K562 (cell line): Measurements from ENCODE around the gene ZNF500. TPM values are rescaled to one million over a fixed set of nuclear protein-coding genes. Genes with fewer than 3 reads are reported as not detected.

Experiments used
- ATAC-seq: fragments of 200-7000 bp; cut with Tn5 transposase; 3 replicates; pipeline ENCODE4 v1.9.1; 2020; ENCODE audit warnings: moderate library complexity
- BruUV-seq: library from RNA; stranded (reverse); fragments of 400-500 nt; replicated peaks from 2 replicates; lab custom pipeline; 2021; lab: Mats Ljungman, UMichigan
- CTCF ChIA-PET: fragments of 300-600 bp; formaldehyde crosslinking; extraction: SDS; loops from one replicate; lab custom pipeline; 2021; ENCODE audit warnings: low intra/inter-chr PET ratio; lab: Yijun Ruan, JAX
- POLR2A ChIA-PET: fragments of 300-600, 350-650 bp; sonication (Branson Sonifier 250); formaldehyde crosslinking; extraction: SDS; loops from one replicate; lab custom pipeline; 2021; ENCODE audit warnings: antibody characterized with exemption, inconsistent platforms; lab: Yijun Ruan, JAX
- DNase-seq, 4 experiments: peaks; one replicate each; pipeline versions ENCODE4 v3.0.0 to v3.0.0-alpha.2; 2011 to 2018; ENCODE audit warnings: low spot score in 3 of 4, mixed read lengths in 3 of 4; ENCODE audit errors: extremely low read depth in 1 of 4
- FAIRE-seq: peaks from 2 replicates; lab custom pipeline; 2011; peaks lifted over from hg19 to GRCh38; lab: Jason Lieb, UNC
- H2AFZ ChIP-seq: 2 replicates; pipeline ENCODE4 v1.6.0; 2011; ENCODE audit warnings: low read depth, low read length, control low read depth, inconsistent platforms
- H3K27ac ChIP-seq: fragments of 200-600 bp; 3 replicates; pipeline ENCODE4 v1.8.0; 2011; ENCODE audit warnings: low read depth, mild to moderate bottlenecking, control low read depth, inconsistent platforms, low read length, moderate library complexity, mixed read lengths; ENCODE audit errors: extremely low read depth
- H3K27me3 ChIP-seq, 2 experiments: fragments of 300-600 bp in 1 of 2; 2 replicates in 1 of 2; 3 replicates in 1 of 2; pipeline versions ENCODE4 v1.6.0 to v1.8.0; 2011; ENCODE audit warnings: inconsistent platforms in 2 of 2, low read length in 2 of 2, mild to moderate bottlenecking in 1 of 2, mixed read lengths in 1 of 2, moderate library complexity in 1 of 2; ENCODE audit not compliant: control insufficient read depth in 2 of 2, insufficient read depth in 2 of 2
- H3K36me3 ChIP-seq: fragments of 300-600 bp; 3 replicates; pipeline ENCODE4 v1.8.0; 2011; ENCODE audit warnings: mild to moderate bottlenecking, low read length, inconsistent platforms; ENCODE audit not compliant: control insufficient read depth, insufficient read depth
- H3K4me1 ChIP-seq, 2 experiments: fragments of 200-600 bp in 1 of 2; replicated peaks in 1 of 2; 2 replicates in 1 of 2; 3 replicates in 1 of 2; pipeline versions ENCODE4 v1.5.1 to v1.8.0; 2011; ENCODE audit warnings: inconsistent platforms in 2 of 2, low read length in 2 of 2, mild to moderate bottlenecking in 1 of 2, mixed read lengths in 1 of 2, moderate library complexity in 1 of 2; ENCODE audit not compliant: control insufficient read depth in 2 of 2, insufficient read depth in 2 of 2
- H3K4me2 ChIP-seq: 2 replicates; pipeline ENCODE4 v1.6.1; 2011; ENCODE audit warnings: low read length, control low read depth, inconsistent platforms, mixed read lengths; ENCODE audit not compliant: insufficient read depth
- H3K4me3 ChIP-seq: fragments of 200-600 bp; sonication (generic), shearing (Covaris generic); 2 replicates; pipeline ENCODE4 v1.5.1; 2016; ENCODE audit warnings: control low read depth, inconsistent platforms
- H3K79me2 ChIP-seq: fragments of 200-600 bp; 3 replicates; pipeline ENCODE4 v1.8.0; 2011; ENCODE audit warnings: low read length, inconsistent platforms; ENCODE audit not compliant: control insufficient read depth, insufficient read depth
- H3K9ac ChIP-seq, 2 experiments: 2 replicates each; pipeline versions ENCODE4 v1.6.0 to v1.6.1; 2011; ENCODE audit warnings: low read depth in 2 of 2, low read length in 2 of 2, control low read depth in 1 of 2, inconsistent platforms in 1 of 2, mild to moderate bottlenecking in 1 of 2, mixed read lengths in 1 of 2; ENCODE audit not compliant: insufficient read depth in 1 of 2
- H3K9me1 ChIP-seq: one replicate; pipeline ENCODE4 v1.6.0; 2011; ENCODE audit warnings: inconsistent platforms, mild to moderate bottlenecking, low read length, moderate library complexity; ENCODE audit not compliant: control insufficient read depth, insufficient read depth
- H3K9me3 ChIP-seq: replicated peaks from 2 replicates; pipeline ENCODE4 v1.5.1; 2011; ENCODE audit warnings: low read depth, low read length, inconsistent platforms; ENCODE audit not compliant: control insufficient read depth, insufficient read depth
- H4K20me1 ChIP-seq: replicated peaks from 2 replicates; pipeline ENCODE4 v1.6.1; 2011; ENCODE audit warnings: low read length, inconsistent platforms, mixed read lengths; ENCODE audit not compliant: control insufficient read depth, insufficient read depth
- C11orf30 ChIP-seq: fragments of 450-650 bp; IDR thresholded peaks from 2 replicates; pipeline ENCODE4 v1.6.1; 2016; ENCODE audit warnings: low read depth, mild to moderate bottlenecking
- CHD1 ChIP-seq: fragments of 200-600 bp; sonication (generic); IDR thresholded peaks from one replicate; pipeline ENCODE4 v1.6.1; 2012; ENCODE audit warnings: mild to moderate bottlenecking, moderate library complexity, low read length, inconsistent platforms
- CREB1 ChIP-seq, 2 experiments: sonication (generic) in 1 of 2; formaldehyde crosslinking in 1 of 2; IDR thresholded peaks; 2 replicates each; pipeline versions ENCODE4 v1.6.1 to v1.8.0; 2012 to 2022; ENCODE audit warnings: inconsistent platforms in 1 of 2, mild to moderate bottlenecking in 1 of 2, missing genetic modification reagents in 1 of 2, moderate library complexity in 1 of 2
- CTBP1 ChIP-seq: fragments of 450-650 bp; IDR thresholded peaks from 2 replicates; pipeline ENCODE4 v1.6.1; 2016; ENCODE audit warnings: borderline replicate concordance
- FOXK1 ChIP-seq: sonication (generic); formaldehyde crosslinking; IDR thresholded peaks from 2 replicates; pipeline ENCODE4 v1.8.0; 2022; ENCODE audit warnings: missing genetic modification reagents, mild to moderate bottlenecking, borderline replicate concordance
- KAT8 ChIP-seq: fragments of 450-650 bp; IDR thresholded peaks from 2 replicates; pipeline ENCODE4 v1.6.1; 2016; ENCODE audit warnings: low read depth, mild to moderate bottlenecking
- MAFF ChIP-seq: IDR thresholded peaks from 2 replicates; pipeline ENCODE4 v1.6.1; 2012; ENCODE audit warnings: low read length, improper control_type of control experiment
- MAFG ChIP-seq: fragments of 450-650 bp; conservative IDR thresholded peaks from 2 replicates; pipeline ENCODE4 v1.6.1; 2016; ENCODE audit warnings: missing genetic modification characterization, missing compliant biosample characterization
- MYC ChIP-seq, 2 experiments: fragments of 250-450 bp in 1 of 2; sonication (Bioruptor Pico) in 1 of 2; IDR thresholded peaks; 2 replicates each; pipeline versions ENCODE4 v1.5.1 to v1.6.1; 2012 to 2021; ENCODE audit warnings: low read depth in 2 of 2, borderline replicate concordance in 1 of 2, improper control_type of control experiment in 1 of 2, low read length in 1 of 2, mild to moderate bottlenecking in 1 of 2, moderate library complexity in 1 of 2
- PHTF2 ChIP-seq: fragments of 250-450 bp; sonication (Bioruptor Pico); IDR thresholded peaks from 2 replicates; pipeline ENCODE4 v1.5.0; 2021; ENCODE audit warnings: mild to moderate bottlenecking
- PPARD ChIP-seq: fragments of 250-450 bp; sonication (Bioruptor Pico); IDR thresholded peaks from 2 replicates; pipeline ENCODE4 v1.8.0; 2022; ENCODE audit warnings: inconsistent platforms, mild to moderate bottlenecking, moderate library complexity
- PTRF ChIP-seq: fragments of 450-650 bp; IDR thresholded peaks from 2 replicates; pipeline ENCODE4 v1.6.1; 2016; ENCODE audit warnings: mild to moderate bottlenecking, missing genetic modification characterization, missing compliant biosample characterization
- SMARCA4 ChIP-seq: fragments of 450-650 bp; IDR thresholded peaks from 2 replicates; pipeline ENCODE4 v1.6.1; 2016
- ZNF316 ChIP-seq: fragments of 450-650 bp; IDR thresholded peaks from 2 replicates; pipeline ENCODE4 v1.6.1; 2016
- ZNF717 ChIP-seq: fragments of 250-450 bp; sonication (Bioruptor Pico); IDR thresholded peaks from 2 replicates; pipeline ENCODE4 v1.5.0; 2021
- WGBS: fragments of 100-300 bp; shearing (Covaris generic); methylation state at CpG from one replicate; pipeline ENCODE4 v1.1.6; 2016; ENCODE audit warnings: low coverage, mixed read lengths; ENCODE audit not compliant: insufficient coverage; ENCODE audit errors: missing lambda C conversion rate; 5-methylcytosine and 5-hydroxymethylcytosine counted together
- in situ Hi-C: fragments of 300-500 bp; cut with MboI; formaldehyde crosslinking; loops from 4 replicates; pipeline ENCODE4 v1.15.0; 2018; ENCODE audit warnings: inconsistent platforms, mixed read lengths
- intact Hi-C: fragments of 100-400 bp; cut with micrococcal nuclease; formaldehyde crosslinking; loops from 2 replicates; pipeline ENCODE4 v1.14.2; 2022
- polyA plus RNA-seq, 8 experiments: library from polyadenylated mRNA; depleted of rRNA in 4 of 8; stranded (reverse) in 5 of 8; unstranded in 3 of 8; fragments of >200 nt; fragmentation: Nextera tagmentation in 2 of 8; fragmentation: Illumina TruSeq in 1 of 8; extraction: Ambion mirVana in 2 of 8; extraction: Trizol in 1 of 8; gene quantifications; 2 replicates each; pipeline versions ENCODE4 v1.2.1 to v1.2.3, GENCODE V29; 2011 to 2014; ENCODE audit warnings: inconsistent platforms in 1 of 8, missing spikeins in 1 of 8
- total RNA-seq, 7 experiments: library from RNA; depleted of rRNA in 6 of 7; stranded (reverse); fragments of >200 nt in 6 of 7; fragmentation: Illumina TruSeq in 2 of 7; extraction: Trizol in 2 of 7; gene quantifications; 2 replicates each; pipeline versions ENCODE4 v1.2.1 to v1.2.3, GENCODE V29; 2011 to 2021; ENCODE audit warnings: low replicate concordance in 1 of 7
- TF ChIP-seq, protein P1 (sequence below): fragments of 450-650 bp; IDR thresholded peaks from 2 replicates; pipeline ENCODE4 v1.6.1; 2017; ENCODE audit warnings: mild to moderate bottlenecking, moderate library complexity
- TF ChIP-seq, protein P2 (sequence below): sonication (generic); formaldehyde crosslinking; IDR thresholded peaks from 2 replicates; pipeline ENCODE4 v1.8.0; 2022; ENCODE audit warnings: mild to moderate bottlenecking, low read depth, missing genetic modification reagents
- TF ChIP-seq, protein P3 (sequence below): fragments of 250-450 bp; sonication (Bioruptor Pico); IDR thresholded peaks from 2 replicates; pipeline ENCODE4 v1.8.0; 2022; ENCODE audit warnings: inconsistent platforms
- TF ChIP-seq, protein P4 (sequence below), 2 experiments: fragments of 250-450 bp in 1 of 2; fragments of 450-650 bp in 1 of 2; sonication (Bioruptor Pico) in 1 of 2; IDR thresholded peaks; 2 replicates each; pipeline versions ENCODE4 v1.6.1 to v1.8.0; 2016 to 2021; ENCODE audit warnings: mild to moderate bottlenecking in 2 of 2, moderate library complexity in 2 of 2, missing compliant biosample characterization in 1 of 2, missing genetic modification characterization in 1 of 2

Gene ZNF500
- total and polyA plus RNA-seq, 9 of the 15 experiments (the other 6 are each of a cell fraction or from before 2014, with no cell fraction given): 0.80 to 20.8 (median 5.3) TPM

DNA sequence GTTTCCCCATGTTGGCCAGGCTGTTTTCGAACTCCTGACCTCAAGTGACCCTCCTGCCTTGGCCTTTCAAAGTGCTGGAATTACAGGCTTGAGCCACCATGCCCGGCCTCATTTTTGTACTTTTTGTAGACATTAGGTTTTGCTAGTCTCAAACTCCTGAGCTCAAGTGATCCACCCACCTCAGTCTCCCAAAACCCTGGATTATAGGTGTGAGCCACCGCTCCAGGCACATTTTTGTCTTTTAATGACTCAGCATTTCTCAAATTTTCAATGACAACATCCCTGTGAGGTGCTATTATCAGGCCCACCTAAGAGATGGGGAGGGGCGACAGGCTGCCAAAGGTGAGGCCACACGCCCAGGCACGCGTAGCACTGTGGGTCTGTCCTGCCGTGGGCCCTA, 20.1 kb upstream of the ZNF500 start:
- H3K9me1 ChIP-seq: no peaks in the 10 kb centered on the region
- BruUV-seq: no TSS peak
- intact Hi-C loops: no loop called here
- peak overlapping the region in 1 of 2 experiments; percentile 68; a peak in 1 of 4 replicates for H3K9ac ChIP-seq
- no peaks in the 10 kb centered on the region for H3K79me2 ChIP-seq
- H3K36me3 ChIP-seq: no peaks in the 10 kb centered on the region
- H2AFZ ChIP-seq: no peak overlapping the region
- peaks cover 19 to 38% of the 10 kb centered on the region in 2 experiments; a peak in 4 of 5 replicates for H3K4me1 ChIP-seq
- peak; percentile 15 for FAIRE-seq
- peak overlapping the region; percentile 51; the same call in 2 of the 3 replicates for H3K27ac ChIP-seq
- POLR2A ChIA-PET: interaction anchor here (0.7 to 1.4 kb wide), 4 partner anchors 16 to 126 kb away, joined by 3 to 4 read pairs (median 4); partner anchors contain the start of genes ANKS3, DNAAF8 and ROGDI
- ATAC-seq: no peak; the same call in 2 of the 3 replicates
- no peaks in the 10 kb centered on the region for H3K9me3 ChIP-seq
- no peaks in the 10 kb centered on the region for H4K20me1 ChIP-seq
- H3K4me3 ChIP-seq: no peak overlapping the region
- 65% methylated on average over 7 of the region's 8 CpGs for WGBS
- in situ Hi-C loops: no loop called here
- DNase-seq: peak in 2 of 4 experiments; percentile 46 to 52
- no peaks in the 10 kb centered on the region for H3K27me3 ChIP-seq
- H3K4me2 ChIP-seq: no peak overlapping the region
- CTCF ChIA-PET: no interaction called here
- TF ChIP-seq ZNF316 (peak; percentile 98), KAT8 (no peak), MYC (IDR thresholded peaks at IDR 0.05; ENCODE audit: low read depth, low read length) (no peak), MYC (CRISPR knock-in tag; IDR thresholded peaks at IDR 0.05; ENCODE audit: borderline replicate concordance, low read depth) (no peak), MAFG (tag) (peak; percentile 95), FOXK1 (no peak), C11orf30 (peak; percentile 96), SMARCA4 (peak; percentile 48; the same call in 1 of the 2 replicates), PHTF2 (CRISPR knock-in tag) (no peak), MAFF (peak; percentile 94), CTBP1 (no peak), PPARD (CRISPR knock-in tag) (no peak), PTRF (no peak), CREB1 (IDR thresholded peaks at IDR 0.05) (no peak), CREB1 (CRISPR knock-in tag; IDR thresholded peaks at IDR 0.05) (no peak), CHD1 (no peak), ZNF717 (CRISPR knock-in tag) (no peak)
- TF ChIP-seq, protein P1, sequence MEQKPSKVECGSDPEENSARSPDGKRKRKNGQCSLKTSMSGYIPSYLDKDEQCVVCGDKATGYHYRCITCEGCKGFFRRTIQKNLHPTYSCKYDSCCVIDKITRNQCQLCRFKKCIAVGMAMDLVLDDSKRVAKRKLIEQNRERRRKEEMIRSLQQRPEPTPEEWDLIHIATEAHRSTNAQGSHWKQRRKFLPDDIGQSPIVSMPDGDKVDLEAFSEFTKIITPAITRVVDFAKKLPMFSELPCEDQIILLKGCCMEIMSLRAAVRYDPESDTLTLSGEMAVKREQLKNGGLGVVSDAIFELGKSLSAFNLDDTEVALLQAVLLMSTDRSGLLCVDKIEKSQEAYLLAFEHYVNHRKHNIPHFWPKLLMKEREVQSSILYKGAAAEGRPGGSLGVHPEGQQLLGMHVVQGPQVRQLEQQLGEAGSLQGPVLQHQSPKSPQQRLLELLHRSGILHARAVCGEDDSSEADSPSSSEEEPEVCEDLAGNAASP: peak; percentile 56; the same call in 1 of the 2 replicates
- TF ChIP-seq, protein P2, sequence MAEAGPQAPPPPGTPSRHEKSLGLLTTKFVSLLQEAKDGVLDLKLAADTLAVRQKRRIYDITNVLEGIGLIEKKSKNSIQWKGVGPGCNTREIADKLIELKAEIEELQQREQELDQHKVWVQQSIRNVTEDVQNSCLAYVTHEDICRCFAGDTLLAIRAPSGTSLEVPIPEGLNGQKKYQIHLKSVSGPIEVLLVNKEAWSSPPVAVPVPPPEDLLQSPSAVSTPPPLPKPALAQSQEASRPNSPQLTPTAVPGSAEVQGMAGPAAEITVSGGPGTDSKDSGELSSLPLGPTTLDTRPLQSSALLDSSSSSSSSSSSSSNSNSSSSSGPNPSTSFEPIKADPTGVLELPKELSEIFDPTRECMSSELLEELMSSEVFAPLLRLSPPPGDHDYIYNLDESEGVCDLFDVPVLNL (CRISPR knock-in tag): no peak
- TF ChIP-seq, protein P3, sequence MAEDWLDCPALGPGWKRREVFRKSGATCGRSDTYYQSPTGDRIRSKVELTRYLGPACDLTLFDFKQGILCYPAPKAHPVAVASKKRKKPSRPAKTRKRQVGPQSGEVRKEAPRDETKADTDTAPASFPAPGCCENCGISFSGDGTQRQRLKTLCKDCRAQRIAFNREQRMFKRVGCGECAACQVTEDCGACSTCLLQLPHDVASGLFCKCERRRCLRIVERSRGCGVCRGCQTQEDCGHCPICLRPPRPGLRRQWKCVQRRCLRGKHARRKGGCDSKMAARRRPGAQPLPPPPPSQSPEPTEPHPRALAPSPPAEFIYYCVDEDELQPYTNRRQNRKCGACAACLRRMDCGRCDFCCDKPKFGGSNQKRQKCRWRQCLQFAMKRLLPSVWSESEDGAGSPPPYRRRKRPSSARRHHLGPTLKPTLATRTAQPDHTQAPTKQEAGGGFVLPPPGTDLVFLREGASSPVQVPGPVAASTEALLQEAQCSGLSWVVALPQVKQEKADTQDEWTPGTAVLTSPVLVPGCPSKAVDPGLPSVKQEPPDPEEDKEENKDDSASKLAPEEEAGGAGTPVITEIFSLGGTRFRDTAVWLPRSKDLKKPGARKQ (CRISPR knock-in tag): no peak
- TF ChIP-seq, protein P4, sequence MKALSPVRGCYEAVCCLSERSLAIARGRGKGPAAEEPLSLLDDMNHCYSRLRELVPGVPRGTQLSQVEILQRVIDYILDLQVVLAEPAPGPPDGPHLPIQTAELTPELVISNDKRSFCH (CRISPR knock-in tag; IDR thresholded peaks at IDR 0.05): no peak
- TF ChIP-seq, protein P4 (tag; IDR thresholded peaks at IDR 0.05): no peak
